Tibial nerve (tissue), 4 donors: Measurements from ENCODE around the gene GOLGA6C. TPM values are rescaled to one million over a fixed set of nuclear protein-coding genes. Genes with fewer than 3 reads are reported as not detected.
"Not testable (repeated sequence)": the region's sequence is repeated elsewhere in the genome, so short reads cannot be mapped to it uniquely, and the experiment has no call there.

ENCODE experiments used
- DNase-seq, 2 donors: peaks; one replicate each; pipeline ENCODE4 v3.0.0-alpha.2; 2019; ENCODE audit warnings: low spot score in 2 of 2
- H3K27ac ChIP-seq, 4 donors: fragments of 200-600 bp; sonication (generic) in 3 of 4; one replicate each; pipeline ENCODE4 v1.5.1; 2017 to 2019; ENCODE audit warnings: mild to moderate bottlenecking in 1 of 4
- H3K27me3 ChIP-seq, 2 donors: fragments of 200-600 bp; sonication (generic) in 1 of 2; one replicate each; pipeline versions ENCODE4 v1.5.1 to v1.6.0; 2017 to 2019
- H3K36me3 ChIP-seq, 3 donors: fragments of 200-600 bp; sonication (generic); one replicate each; pipeline ENCODE4 v1.5.1; 2018 to 2019
- H3K4me1 ChIP-seq, 4 donors: fragments of 200-600 bp; sonication (generic) in 3 of 4; one replicate each; pipeline ENCODE4 v1.5.1; 2017 to 2019
- H3K4me3 ChIP-seq, 4 donors: fragments of 200-600 bp; sonication (generic) in 3 of 4; one replicate each; pipeline ENCODE4 v1.5.1; 2017 to 2019; ENCODE audit warnings: mild to moderate bottlenecking in 1 of 4, moderate library complexity in 1 of 4
- H3K9me3 ChIP-seq, 4 donors: fragments of 200-600 bp; sonication (generic) in 3 of 4; one replicate each; pipeline ENCODE4 v1.5.1; 2017 to 2019
- EP300 ChIP-seq, 2 donors: sonication (generic); formaldehyde crosslinking; IDR thresholded peaks; one replicate each; pipeline ENCODE4 v1.6.1; 2017; ENCODE audit warnings: antibody characterized with exemption in 2 of 2, mild to moderate bottlenecking in 1 of 2
- POLR2A ChIP-seq, 2 donors: fragments of 450-650 bp; IDR thresholded peaks; one replicate each; pipeline ENCODE4 v1.6.1; 2017; ENCODE audit warnings: antibody characterized with exemption in 2 of 2, mild to moderate bottlenecking in 2 of 2, moderate library complexity in 2 of 2
- WGBS, 2 donors: methylation state at CpG; one replicate each; pipeline ENCODE4 v1.1.5; 2018; 5-methylcytosine and 5-hydroxymethylcytosine counted together
- total RNA-seq, 4 donors: library from RNA; depleted of rRNA; stranded (reverse); fragments of >200 nt; gene quantifications; one replicate each; pipeline ENCODE4 v1.1.0, GENCODE V29; 2016
- TF ChIP-seq, protein P1 (sequence below), 5 experiments: fragments of 200-600 bp in 3 of 5; fragments of 450-650 bp in 2 of 5; sonication (generic) in 3 of 5; IDR thresholded peaks; one replicate each; pipeline ENCODE4 v1.5.1; 2016 to 2019; ENCODE audit warnings: antibody characterized with exemption in 5 of 5, mild to moderate bottlenecking in 3 of 5, moderate library complexity in 2 of 5

Gene GOLGA6C
- total RNA-seq, 4 donors from 2014 or later: 0.63 to 1.5 TPM; not detected in 2

DNA sequence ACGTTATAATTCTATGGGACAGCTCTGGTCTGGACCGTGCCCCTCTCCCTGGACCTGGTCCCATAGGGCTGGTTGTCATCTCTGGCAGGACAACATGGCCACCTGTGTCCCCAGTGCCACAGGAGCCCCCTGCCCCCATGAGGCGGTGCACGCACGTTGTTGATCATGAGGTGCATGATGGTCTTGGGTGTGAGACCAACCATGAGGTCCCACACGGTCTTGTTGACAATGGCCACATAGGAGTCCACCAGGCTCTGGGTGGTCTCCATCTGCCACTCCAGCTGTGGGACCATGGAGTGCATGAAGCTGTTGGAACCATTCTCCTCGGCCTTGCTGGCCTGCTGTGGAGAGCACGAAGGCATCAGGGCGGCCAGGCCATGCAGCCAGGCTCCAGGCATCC, 44.2 kb downstream of the GOLGA6C start:
- no peak for TF ChIP-seq POLR2A (IDR thresholded peaks at IDR 0.05)

DNA sequence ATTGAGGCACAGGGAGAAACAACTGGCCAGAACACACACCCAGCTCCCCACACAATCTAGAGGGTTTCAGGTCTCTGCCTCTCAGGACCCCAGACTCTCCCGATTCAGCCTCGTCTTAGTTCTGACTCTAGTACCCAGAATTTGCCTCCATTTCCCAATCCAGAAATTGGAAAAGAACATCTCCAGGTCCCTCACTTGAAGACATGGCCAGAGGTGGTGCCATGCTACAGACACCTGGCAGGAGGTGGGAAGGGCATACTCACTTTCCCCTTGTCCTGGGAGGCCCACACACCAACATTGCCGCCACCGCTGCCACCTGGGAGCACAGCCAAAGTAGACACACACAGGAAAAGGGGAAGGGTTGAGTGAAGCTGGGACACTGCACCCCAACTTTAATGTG, 44.6 kb downstream of the GOLGA6C start:
- H3K27ac ChIP-seq, H3K4me1 ChIP-seq, H3K36me3 ChIP-seq, H3K9me3 ChIP-seq, DNase-seq, H3K4me3 ChIP-seq: not testable (repeated sequence)
- 97 to 98% methylated on average over 4 of the region's 4 CpGs for WGBS, 2 donors
- H3K27me3 ChIP-seq: peaks cover 0 to 35% of the 10 kb centered on the region in 2 donors

More for the DNA sequence above, 44.2 kb downstream of the GOLGA6C start:
- Histone ChIP-seq H3K27ac (no peak overlapping the region), H3K9me3 (no peaks in the 10 kb centered on the region), H3K27me3 (peaks cover 0 to 31% of the 10 kb centered on the region in 2 donors), H3K4me3 (no peak overlapping the region), H3K4me1 (no peaks in the 10 kb centered on the region), H3K36me3 (no peaks in the 10 kb centered on the region)
- 82 to 91% methylated on average over 9 of the region's 9 CpGs for WGBS, 2 donors
- DNase-seq: no peak

DNA sequence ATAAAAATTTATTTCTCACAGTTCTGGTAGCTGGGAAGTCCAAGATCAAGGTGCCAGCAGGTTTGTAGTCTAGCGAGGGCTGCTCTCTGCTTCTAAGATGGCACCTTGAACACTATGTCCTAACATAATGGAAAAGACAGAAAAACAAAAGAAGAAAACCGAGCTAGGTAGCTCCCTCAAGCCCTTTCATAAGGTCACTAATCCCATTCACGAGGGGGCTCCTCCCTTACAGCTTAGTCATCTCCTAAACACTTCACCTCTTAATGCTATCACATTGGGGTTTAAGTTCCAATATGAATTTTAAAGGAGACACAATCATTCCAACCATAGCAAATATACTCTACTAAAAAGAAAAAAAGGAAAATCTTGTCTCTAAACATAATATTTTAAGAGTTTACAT, 48.1 kb downstream of the GOLGA6C start:
- H3K9me3 ChIP-seq: no peaks in the 10 kb centered on the region
- H3K4me3 ChIP-seq: no peak overlapping the region
- peaks cover 0 to 46% of the 10 kb centered on the region in 2 donors for H3K27me3 ChIP-seq
- H3K36me3 ChIP-seq: no peaks in the 10 kb centered on the region
- no peaks in the 10 kb centered on the region for H3K4me1 ChIP-seq
- 58 to 64% methylated on average over 3 of the region's 3 CpGs for WGBS, 2 donors
- H3K27ac ChIP-seq: no peak overlapping the region
- no peak for DNase-seq
- TF ChIP-seq EP300 (IDR thresholded peaks at IDR 0.05) (no peak), POLR2A (IDR thresholded peaks at IDR 0.05) (no peak)
- TF ChIP-seq, protein P1, sequence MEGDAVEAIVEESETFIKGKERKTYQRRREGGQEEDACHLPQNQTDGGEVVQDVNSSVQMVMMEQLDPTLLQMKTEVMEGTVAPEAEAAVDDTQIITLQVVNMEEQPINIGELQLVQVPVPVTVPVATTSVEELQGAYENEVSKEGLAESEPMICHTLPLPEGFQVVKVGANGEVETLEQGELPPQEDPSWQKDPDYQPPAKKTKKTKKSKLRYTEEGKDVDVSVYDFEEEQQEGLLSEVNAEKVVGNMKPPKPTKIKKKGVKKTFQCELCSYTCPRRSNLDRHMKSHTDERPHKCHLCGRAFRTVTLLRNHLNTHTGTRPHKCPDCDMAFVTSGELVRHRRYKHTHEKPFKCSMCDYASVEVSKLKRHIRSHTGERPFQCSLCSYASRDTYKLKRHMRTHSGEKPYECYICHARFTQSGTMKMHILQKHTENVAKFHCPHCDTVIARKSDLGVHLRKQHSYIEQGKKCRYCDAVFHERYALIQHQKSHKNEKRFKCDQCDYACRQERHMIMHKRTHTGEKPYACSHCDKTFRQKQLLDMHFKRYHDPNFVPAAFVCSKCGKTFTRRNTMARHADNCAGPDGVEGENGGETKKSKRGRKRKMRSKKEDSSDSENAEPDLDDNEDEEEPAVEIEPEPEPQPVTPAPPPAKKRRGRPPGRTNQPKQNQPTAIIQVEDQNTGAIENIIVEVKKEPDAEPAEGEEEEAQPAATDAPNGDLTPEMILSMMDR (IDR thresholded peaks at IDR 0.05): no peak

DNA sequence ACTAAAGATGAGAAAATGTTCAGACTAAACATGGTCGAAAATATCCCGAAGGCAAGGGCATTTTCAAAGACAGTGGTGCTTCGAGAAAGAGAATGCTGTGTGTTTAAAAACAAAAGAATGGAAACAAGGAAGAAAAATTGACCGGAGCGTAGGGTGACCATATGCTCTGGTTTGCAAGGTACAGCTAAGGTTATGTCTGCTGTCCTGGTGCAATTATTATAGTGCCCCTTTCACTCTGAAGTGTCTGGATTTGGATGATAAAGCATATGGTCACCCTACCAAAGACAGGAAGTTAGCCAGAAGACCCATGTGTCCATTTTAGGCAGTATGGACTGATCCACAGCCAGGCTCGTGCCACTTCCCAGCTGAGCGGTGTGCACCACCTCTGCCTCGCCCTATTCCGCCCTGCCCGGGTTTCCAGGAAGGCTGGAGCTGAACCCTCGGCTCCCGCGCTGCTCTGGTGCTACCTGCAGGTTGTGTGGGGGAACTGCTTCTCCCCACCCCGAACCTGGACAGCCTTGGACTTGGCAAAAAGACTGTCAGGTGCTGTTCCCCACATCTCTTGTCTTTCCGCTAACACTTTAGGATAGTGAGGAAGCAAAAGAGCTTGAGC, 49.8 kb downstream of the GOLGA6C start:
- Histone ChIP-seq H3K9me3 (no peaks in the 10 kb centered on the region), H3K27ac (no peak overlapping the region), H3K4me3 (no peak overlapping the region), H3K36me3 (no peaks in the 10 kb centered on the region), H3K27me3 (peaks cover 0 to 46% of the 10 kb centered on the region in 2 donors), H3K4me1 (no peaks in the 10 kb centered on the region)
- 31 to 42% methylated on average over 11 to 15 of the region's 15 CpGs for WGBS, 2 donors
- no peak for DNase-seq
- TF ChIP-seq POLR2A (IDR thresholded peaks at IDR 0.05) (no peak), EP300 (IDR thresholded peaks at IDR 0.05) (no peak)
- TF ChIP-seq, protein P1 (IDR thresholded peaks at IDR 0.05): peak in 1 of 5 experiments; percentile 21

DNA sequence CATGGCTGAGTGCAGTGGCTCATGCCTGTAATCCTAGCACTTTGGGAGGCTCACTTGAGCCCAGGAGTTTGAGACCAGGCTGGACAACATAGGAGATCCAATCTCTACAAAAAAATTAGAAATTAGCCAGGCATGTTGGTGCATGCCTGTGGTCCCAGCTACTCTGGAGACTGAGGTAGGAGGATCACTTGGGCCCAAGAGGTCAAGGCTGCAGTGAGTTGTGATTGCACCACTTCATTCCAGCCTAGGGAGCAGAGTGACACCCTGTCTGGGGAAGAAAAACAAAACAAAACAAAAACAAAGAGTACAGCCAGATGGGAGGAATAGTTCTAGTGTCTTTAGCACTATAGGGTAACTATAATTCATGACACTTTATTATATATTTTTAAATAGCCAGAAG, 51.6 kb downstream of the GOLGA6C start:
- no peak for DNase-seq
- Histone ChIP-seq H3K9me3 (no peaks in the 10 kb centered on the region), H3K27ac (no peak overlapping the region), H3K4me1 (no peaks in the 10 kb centered on the region), H3K36me3 (no peaks in the 10 kb centered on the region), H3K4me3 (no peak overlapping the region), H3K27me3 (peaks cover 0 to 35% of the 10 kb centered on the region in 2 donors)
- no peak for TF ChIP-seq EP300 (IDR thresholded peaks at IDR 0.05)
- no peak for TF ChIP-seq POLR2A (IDR thresholded peaks at IDR 0.05)
- TF ChIP-seq, protein P1 (IDR thresholded peaks at IDR 0.05): no peak

DNA sequence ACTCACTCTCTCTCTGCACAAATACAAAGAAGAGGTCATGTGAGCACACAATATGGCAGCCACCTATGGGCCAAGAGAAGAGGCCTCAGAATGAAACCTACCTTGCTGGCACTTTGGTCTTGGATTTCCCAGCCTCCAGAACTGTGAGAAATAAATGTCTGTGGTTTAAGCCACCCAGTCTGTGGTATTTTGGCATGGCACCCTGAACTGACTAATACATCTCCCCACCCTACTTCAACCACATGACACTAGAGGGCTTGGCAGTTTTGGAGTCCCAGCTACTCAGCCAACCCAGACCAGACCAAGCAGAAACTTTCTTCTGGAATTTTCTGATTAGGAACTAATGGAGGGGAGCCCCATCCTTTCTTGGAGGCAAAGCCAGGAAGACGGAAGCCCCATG, 54.4 kb downstream of the GOLGA6C start:
- not testable (repeated sequence) for H3K36me3 ChIP-seq, H3K4me3 ChIP-seq, H3K27ac ChIP-seq, H3K9me3 ChIP-seq, H3K4me1 ChIP-seq, DNase-seq
- H3K27me3 ChIP-seq: peaks cover 0 to 12% of the 10 kb centered on the region in 2 donors
- 88 to 94% methylated on average over 1 of the region's 1 CpG for WGBS, 2 donors
